CMK (cell line): Measurements from ENCODE around the gene NKAIN4.
A peak's percentile ranks its signal among the peaks of the same experiment; 100 is the strongest.
"Not testable (repeated sequence)": the region's sequence is repeated elsewhere in the genome, so short reads cannot be mapped to it uniquely, and the experiment has no call there.

Experiments used
- DNase-seq: peaks from one replicate; pipeline ENCODE4 v3.0.0-alpha.2; 2010; ENCODE audit warnings: low read depth

Gene NKAIN4

DNA sequence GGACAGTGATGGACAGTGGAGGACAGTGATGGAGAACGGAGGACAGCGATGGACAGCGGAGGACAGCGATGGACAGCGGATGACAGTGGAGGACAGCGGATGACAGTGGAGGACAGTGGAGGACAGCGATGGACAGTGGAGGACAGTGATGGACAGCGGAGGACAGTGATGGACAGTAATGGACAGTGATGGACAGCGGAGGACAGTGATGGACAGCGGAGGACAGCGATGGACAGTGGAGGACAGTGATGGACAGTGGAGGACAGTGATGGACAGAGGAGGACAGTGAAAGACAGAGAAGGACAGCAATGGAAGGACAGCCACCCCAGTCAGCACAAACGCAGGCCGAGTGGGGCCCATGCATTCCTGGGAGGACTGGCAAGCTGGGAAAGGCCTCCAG lies 3.4 kb upstream of the NKAIN4 start:
- no peak for DNase-seq

GRCh38 chr20:63256954-63257353 lies 2.7 kb upstream of the NKAIN4 start:
- DNase-seq: no peak

DNA sequence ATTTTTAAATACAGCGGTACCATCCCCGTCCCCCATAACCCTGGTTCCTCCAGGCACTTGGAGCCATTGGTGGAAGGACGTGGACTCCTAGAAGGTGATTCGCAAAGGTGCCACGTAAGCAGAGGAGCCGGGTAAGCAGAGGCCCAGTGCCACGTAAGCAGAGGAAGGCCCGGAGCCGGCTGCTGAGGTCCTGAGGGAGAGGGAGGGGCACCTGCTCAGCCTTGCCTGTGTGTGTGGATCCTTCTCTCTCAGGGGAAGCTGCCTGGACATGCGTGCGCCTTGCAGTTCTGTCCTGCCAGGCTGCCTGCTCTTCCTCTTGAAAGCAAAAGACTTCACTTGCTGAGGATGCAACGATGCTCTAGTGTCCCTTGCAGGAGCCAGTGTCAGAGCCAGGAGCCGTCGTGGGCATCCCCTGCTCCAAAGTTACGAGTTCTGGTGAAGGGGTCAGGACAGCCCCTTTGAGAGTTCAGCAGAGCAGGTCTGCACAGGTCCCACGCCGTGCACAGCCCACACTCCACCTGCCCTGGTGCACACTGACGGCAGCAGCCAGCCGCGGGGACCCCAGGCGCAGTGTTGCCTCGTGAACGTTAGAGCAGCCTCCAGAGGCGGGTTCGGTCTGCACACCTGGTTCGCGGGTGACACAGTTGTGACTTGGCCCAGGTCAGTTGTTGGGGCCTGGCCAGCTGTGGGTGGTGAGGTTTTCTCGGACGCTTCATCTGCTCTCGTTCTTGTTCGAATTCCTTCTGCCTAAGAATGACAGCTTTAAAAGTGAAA lies 1.9 kb upstream of the NKAIN4 start:
- no peak for DNase-seq

DNA sequence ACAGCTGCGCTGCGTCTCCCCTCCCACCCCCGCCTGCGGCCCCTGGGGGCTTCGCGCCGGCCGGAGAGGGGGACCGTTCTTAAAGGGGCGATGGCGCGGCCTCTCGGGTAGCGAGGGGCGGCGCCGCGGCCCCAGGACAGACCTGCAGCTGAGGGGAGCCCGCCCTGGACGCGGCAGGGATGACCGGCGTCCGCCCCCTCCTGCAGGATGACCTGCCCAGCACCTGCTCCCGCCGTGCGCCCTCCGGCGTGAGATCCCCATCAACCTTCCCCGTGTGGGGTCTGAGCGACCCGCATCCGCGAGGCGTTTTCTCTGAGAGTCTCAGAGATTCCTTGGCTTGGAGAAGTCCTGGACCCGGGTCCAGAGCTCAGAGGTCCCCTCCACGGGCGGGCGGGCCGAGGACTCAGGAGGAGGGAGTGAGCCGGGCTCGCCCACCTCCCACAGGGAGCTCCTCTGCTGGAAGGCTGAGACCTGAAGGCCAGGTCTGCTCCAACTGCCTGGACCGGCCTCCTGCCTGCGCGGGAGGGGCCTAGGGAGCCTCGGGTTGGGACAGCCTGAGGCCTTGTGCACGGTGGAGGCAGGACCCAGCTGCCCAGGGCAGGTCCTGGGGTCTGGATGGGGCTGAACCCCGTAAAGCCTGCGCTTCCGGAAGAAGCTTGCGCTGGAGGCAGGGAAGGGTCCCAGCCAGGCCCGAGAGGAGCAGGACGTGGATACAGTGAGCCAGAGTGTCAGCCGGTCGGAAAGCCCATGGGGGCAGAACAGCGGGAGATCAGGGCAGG lies 532 bp upstream of the NKAIN4 start:
- no peak for DNase-seq

DNA sequence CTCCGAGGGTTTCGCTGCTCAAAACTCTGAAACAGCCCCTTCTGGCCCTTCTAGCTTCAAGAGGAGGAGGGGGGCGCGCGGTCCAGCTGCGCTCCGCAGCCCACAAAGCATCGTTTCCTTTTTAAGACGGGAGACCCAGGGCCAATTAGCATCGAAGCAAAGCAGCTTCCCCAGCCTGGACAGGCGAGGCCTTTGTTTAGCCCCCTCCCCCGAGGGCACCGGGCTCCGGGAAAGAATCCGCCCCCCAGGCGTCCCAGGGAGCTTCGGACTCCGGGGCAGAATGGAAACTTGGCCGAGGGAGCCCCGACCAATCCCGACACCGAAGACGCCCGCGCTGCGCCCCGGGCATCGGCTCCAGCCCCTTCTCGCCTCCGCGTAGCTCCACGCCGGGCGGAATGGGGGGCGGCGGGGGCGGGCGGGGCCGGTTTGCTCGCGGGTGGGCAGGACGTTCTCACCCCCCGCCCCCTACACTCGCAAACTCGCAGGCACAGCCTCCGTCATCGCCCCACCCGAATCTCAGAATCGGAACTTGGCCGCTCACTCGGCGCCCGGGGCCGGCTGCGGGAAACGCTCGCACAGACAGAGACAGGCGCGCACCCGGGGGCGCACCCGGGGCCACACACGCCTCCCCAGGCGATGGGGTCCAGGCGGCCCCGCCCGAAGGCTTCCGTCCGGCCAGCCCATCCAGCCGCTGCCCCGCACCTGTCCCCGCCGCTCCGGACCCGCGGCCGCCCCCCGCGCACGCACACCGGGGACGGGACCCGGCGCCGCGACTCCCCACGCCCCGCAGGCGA lies 628 bp downstream of the NKAIN4 start:
- DNase-seq: no peak

DNA sequence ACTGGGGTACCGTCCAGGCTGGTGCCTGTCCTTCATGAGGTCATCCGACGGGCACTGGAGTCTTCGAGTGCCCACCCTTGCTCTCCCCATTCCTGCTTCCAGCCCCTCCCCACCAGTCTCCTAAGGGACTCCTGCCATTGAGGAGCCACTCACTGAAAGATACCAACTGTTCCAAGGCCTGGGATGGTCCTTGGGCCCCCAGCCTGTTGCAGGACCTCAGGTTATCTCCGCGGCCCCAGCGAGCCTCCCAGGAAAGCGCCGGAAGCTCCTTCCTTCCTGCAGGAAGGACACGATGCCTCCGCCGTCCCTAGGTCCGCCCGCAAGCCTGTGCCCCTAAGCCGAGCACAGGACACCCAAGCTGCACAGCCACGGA lies 1.2 kb downstream of the NKAIN4 start:
- no peak for DNase-seq

DNA sequence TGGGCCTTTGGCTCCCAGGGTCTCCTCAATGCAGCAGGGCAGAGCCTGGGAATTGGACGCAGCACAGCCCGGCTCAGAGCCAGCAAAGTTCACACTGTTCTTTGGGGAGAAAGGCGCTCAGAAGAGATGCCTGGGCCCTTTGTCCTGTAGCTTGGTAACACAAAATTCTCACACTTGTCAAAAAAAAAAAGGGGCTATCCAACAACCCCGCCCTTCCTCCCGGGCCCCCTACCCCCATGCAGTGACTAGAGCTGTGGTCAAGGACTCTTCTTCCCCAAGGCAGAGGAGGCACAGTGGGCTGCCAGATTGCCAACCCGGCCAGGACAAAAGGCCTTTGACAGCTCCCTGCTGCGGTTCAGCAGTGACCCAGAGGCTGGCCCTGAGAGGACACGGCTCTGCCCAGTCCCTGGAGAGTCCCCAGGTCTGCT lies 2.0 kb downstream of the NKAIN4 start:
- DNase-seq: no peak

- DNase-seq: not testable (repeated sequence)
Measured at GRCh38 chr20:63251350-63251749, 2.9 kb downstream of the NKAIN4 start.

DNA sequence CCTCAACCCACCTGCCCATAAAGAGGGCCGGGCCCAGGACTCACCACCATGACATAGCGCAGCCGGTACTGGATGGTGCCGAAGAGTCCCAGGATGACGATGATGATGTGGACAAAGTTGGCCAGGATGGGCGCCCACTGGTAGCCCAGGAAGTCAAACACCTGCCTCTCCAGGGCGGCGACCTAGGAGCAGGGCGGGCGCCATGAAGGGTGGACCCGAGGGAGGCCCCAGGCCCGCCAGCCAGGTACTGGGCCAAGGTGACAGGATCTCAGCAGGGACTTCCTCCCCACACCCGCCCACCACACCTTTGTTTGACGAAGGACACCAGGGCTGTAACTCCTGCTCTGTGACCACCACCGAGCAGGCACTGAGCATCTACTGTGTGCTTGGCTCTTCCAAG lies 4.4 kb downstream of the NKAIN4 start:
- DNase-seq: no peak

- no peak for DNase-seq
Measured at GRCh38 chr20:63248835-63249591, 5.2 kb downstream of the NKAIN4 start.

DNA sequence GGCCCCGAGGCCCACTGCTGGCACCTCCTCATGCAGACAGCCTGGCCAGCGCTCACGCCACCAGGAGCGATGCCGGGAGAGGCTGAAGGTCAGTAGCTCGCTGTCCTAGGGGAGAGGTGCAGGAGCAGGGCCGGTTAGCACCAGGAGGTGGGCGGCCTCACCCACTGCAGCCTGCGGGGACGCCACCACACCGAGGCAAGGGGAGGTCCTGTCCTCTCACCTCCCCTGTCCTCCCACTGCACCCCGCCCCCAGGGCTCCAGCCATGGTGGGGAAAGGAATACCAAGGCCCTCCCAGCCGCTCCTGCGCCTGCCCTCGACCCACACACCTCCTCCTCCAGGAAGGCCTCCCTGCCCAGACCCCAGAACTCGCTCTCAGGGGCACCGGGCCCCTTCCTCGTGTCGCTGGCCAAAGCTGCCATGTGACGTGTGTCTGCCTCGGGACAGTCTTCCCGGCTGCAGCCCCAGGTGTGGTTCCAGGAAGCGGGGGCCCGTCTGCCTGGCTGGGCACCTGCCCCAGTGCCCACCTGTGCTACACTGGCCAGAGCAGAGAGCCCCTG lies 6.5 kb downstream of the NKAIN4 start:
- DNase-seq: no peak

- no peak for DNase-seq
Measured at GRCh38 chr20:63246490-63247288, 7.6 kb downstream of the NKAIN4 start.

DNA sequence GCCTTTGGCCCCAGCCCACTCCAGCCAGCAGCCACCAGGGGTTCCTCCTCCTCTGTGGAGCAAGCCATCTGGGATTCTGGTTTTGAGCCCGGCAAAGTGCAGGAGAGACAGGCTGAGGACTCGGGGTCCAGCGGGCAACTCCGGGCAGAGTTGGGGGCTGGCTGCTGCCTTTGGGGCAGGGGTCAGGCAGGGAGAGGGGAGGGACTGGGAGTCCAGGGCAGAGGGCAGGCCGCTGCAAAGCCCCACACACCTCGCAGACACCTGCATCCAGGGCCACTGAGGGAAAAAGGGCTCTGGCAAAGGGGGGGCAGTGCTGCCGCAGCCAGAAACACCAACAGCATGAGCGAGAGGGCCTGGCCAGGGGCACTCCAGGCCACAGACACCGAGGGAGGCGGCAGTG lies 9.8 kb downstream of the NKAIN4 start:
- DNase-seq: no peak

- DNase-seq: no peak
Measured at GRCh38 chr20:63243604-63244247, 10.5 kb downstream of the NKAIN4 start.

GRCh38 chr20:63242736-63243135 lies 11.5 kb downstream of the NKAIN4 start:
- DNase-seq: no peak

- DNase-seq: no peak
Measured at GRCh38 chr20:63241272-63241671, 13.0 kb downstream of the NKAIN4 start.

DNA sequence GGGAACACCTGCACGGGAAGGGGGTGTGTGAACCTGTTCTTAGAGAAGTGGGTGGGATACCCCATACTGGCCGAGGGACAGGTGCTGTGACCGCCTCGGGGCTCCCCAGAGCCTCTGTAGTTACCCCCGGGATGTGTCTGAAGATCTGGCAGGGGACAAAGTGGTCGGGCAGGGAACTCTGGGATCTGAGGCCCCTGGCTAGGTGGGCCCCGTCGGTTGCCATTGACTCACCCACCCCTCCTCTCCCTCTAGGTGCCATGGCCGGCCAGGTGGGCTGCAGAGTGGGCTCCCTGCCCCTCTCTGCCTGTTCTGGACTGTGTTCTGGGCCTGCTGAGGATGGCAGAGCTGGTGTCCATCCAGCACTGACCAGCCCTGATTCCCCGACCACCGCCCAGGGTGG lies 14.3 kb downstream of the NKAIN4 start:
- no peak for DNase-seq

DNA sequence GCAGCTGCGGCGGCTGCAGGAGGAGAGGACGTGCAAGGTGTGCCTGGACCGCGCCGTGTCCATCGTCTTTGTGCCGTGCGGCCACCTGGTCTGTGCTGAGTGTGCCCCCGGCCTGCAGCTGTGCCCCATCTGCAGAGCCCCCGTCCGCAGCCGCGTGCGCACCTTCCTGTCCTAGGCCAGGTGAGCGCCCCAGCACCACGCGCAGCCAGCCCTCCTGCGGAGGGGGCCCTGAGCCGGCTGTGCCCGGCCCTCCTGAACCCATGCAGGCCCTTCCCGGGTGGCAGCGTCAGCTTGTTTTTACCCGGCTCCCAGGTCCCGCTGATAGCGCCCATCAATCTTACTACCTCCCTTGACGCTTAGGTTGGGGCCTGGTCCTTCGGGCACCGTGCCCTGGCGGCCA lies 14.8 kb downstream of the NKAIN4 start:
- DNase-seq: no peak

DNA sequence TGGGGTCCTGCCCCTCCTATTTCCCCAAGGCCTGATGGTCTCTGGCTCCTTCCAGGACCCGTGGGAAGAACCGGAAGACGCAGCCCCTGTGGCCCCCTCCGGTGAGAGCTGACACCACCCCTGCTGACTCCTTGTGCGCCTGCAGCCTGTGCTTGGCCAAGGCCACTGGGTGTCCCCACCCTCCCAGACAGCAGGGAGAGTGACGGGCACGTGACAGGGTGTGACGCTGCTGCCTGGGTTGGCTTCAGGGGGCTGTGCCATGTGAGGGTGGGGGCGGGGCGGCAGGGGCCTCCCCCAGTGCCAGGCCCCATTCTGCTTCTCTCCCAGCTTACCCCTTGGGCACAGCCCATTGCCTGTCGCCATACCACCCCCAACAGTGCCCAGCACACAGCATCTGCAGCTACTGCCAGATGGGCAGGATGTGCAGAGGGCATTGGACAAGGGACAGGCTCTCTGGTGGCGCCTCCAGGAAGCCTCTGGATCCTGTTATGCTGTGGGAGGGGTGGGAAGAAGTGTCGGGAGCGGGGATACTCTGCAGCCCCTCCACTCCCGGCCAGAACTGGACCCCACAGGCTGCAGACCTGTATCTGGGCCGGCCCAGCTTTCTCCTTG lies 15.6 kb downstream of the NKAIN4 start:
- peak; percentile 67 for DNase-seq

GRCh38 chr20:63238031-63238430 lies 16.2 kb downstream of the NKAIN4 start:
- no peak for DNase-seq
